Trophoblast cell (in vitro differentiated cells and primary cell): ENCODE results near the gene MARCHF4.

Source experiments
- DNase-seq, 2 donors: peaks; one replicate each; pipeline ENCODE4 v3.0.0-alpha.2; 2016
- H2AFZ ChIP-seq: 2 replicates; pipeline ENCODE4 v1.6.1; 2013; ENCODE audit warnings: low read length, moderate library complexity, mild to moderate bottlenecking; ENCODE audit not compliant: insufficient read depth, poor library complexity
- H2AK5ac ChIP-seq: 2 replicates; pipeline ENCODE4 v1.6.1; 2013; ENCODE audit warnings: mild to moderate bottlenecking, low read length
- H2BK120ac ChIP-seq: 2 replicates; pipeline ENCODE4 v1.6.1; 2013; ENCODE audit warnings: low read length, mild to moderate bottlenecking, moderate library complexity; ENCODE audit not compliant: insufficient read depth, poor library complexity
- H2BK12ac ChIP-seq: 2 replicates; pipeline ENCODE4 v1.6.1; 2013; ENCODE audit warnings: mild to moderate bottlenecking, low read length, moderate library complexity
- H2BK5ac ChIP-seq: 2 replicates; pipeline ENCODE4 v1.6.1; 2013; ENCODE audit warnings: low read length, low read depth, moderate library complexity, mild to moderate bottlenecking; ENCODE audit not compliant: poor library complexity
- H3K14ac ChIP-seq: 2 replicates; pipeline ENCODE4 v1.6.1; 2013; ENCODE audit warnings: mild to moderate bottlenecking, low read length
- H3K18ac ChIP-seq: 2 replicates; pipeline ENCODE4 v1.6.1; 2013; ENCODE audit warnings: mild to moderate bottlenecking, low read length
- H3K23ac ChIP-seq: 2 replicates; pipeline ENCODE4 v1.6.1; 2013; ENCODE audit warnings: low read length
- H3K27ac ChIP-seq: 2 replicates; pipeline ENCODE4 v1.5.1; 2013; ENCODE audit warnings: low read depth, mild to moderate bottlenecking, inconsistent platforms, low read length, moderate library complexity
- H3K27me3 ChIP-seq: 2 replicates; pipeline ENCODE4 v1.6.1; 2013; ENCODE audit warnings: inconsistent platforms, mild to moderate bottlenecking, low read length, moderate library complexity; ENCODE audit not compliant: insufficient read depth
- H3K36me3 ChIP-seq, 2 experiments: 1 replicate in 1 of 2; 2 replicates in 1 of 2; pipeline ENCODE4 v1.6.1; 2013; ENCODE audit warnings: low read length in 2 of 2, mild to moderate bottlenecking in 2 of 2, moderate library complexity in 1 of 2; ENCODE audit not compliant: insufficient read depth in 2 of 2, control insufficient read depth in 1 of 2
- H3K4ac ChIP-seq: 2 replicates; pipeline ENCODE4 v1.6.1; 2013; ENCODE audit warnings: low read depth, mild to moderate bottlenecking, low read length, moderate library complexity
- H3K4me1 ChIP-seq, 2 experiments: 1 replicate in 1 of 2; 2 replicates in 1 of 2; pipeline ENCODE4 v1.6.1; 2013; ENCODE audit warnings: low read length in 2 of 2, mild to moderate bottlenecking in 2 of 2, moderate library complexity in 1 of 2; ENCODE audit not compliant: insufficient read depth in 2 of 2, control insufficient read depth in 1 of 2
- H3K4me2 ChIP-seq: 2 replicates; pipeline ENCODE4 v1.6.1; 2013; ENCODE audit warnings: inconsistent platforms, mild to moderate bottlenecking, low read length, moderate library complexity
- H3K4me3 ChIP-seq: 2 replicates; pipeline ENCODE4 v1.5.1; 2013; ENCODE audit warnings: mild to moderate bottlenecking, low read depth, low read length, inconsistent platforms
- H3K79me1 ChIP-seq: one replicate; pipeline ENCODE4 v1.6.1; 2013; ENCODE audit warnings: low read length
- H3K79me2 ChIP-seq: 2 replicates; pipeline ENCODE4 v1.6.1; 2013; ENCODE audit warnings: low read length, mild to moderate bottlenecking; ENCODE audit not compliant: control insufficient read depth, insufficient read depth, poor library complexity
- H3K9ac ChIP-seq: 2 replicates; pipeline ENCODE4 v1.6.1; 2013; ENCODE audit warnings: mild to moderate bottlenecking, low read length
- H3K9me3 ChIP-seq: 2 replicates; pipeline ENCODE4 v1.6.1; 2013; ENCODE audit warnings: low read depth, mild to moderate bottlenecking, control low read depth, inconsistent platforms, low read length; ENCODE audit not compliant: insufficient read depth
- H4K12ac ChIP-seq: 2 replicates; pipeline ENCODE4 v1.6.1; 2013; ENCODE audit warnings: low read depth, mild to moderate bottlenecking, low read length, moderate library complexity
- H4K8ac ChIP-seq: 2 replicates; pipeline ENCODE4 v1.6.1; 2013; ENCODE audit warnings: low read depth, mild to moderate bottlenecking, low read length, moderate library complexity
- H4K91ac ChIP-seq: one replicate; pipeline ENCODE4 v1.6.1; 2013; ENCODE audit warnings: low read depth, mild to moderate bottlenecking, low read length, moderate library complexity
- WGBS: extraction: QIAGEN DNeasy Blood & Tissue Kit; methylation state at CpG from one replicate; pipeline ENCODE4 v1.1.7; 2013; ENCODE audit warnings: missing lambda C conversion rate; ENCODE audit not compliant: insufficient read length, insufficient coverage; ENCODE audit errors: extremely low coverage; 5-methylcytosine and 5-hydroxymethylcytosine counted together

Gene MARCHF4

GRCh38 chr2:216415541-216415940, 43.3 kb upstream of the MARCHF4 start:
- Histone ChIP-seq H3K79me2 (peaks cover 4% of the 10 kb centered on the region), H2BK12ac (no peak overlapping the region), H3K27ac (no peak overlapping the region), H3K9ac (no peak overlapping the region), H2BK5ac (no peak overlapping the region), H3K4me3 (no peak overlapping the region), H3K36me3 (peaks cover 13 to 26% of the 10 kb centered on the region in 2 experiments), H3K4me1 (no peaks in the 10 kb centered on the region), H4K12ac (no peak overlapping the region), H3K27me3 (no peaks in the 10 kb centered on the region), H3K23ac (no peak overlapping the region), H2BK120ac (no peak overlapping the region), H4K91ac (no peak overlapping the region), H3K4ac (no peak overlapping the region), H3K4me2 (no peak overlapping the region), H3K9me3 (no peaks in the 10 kb centered on the region), H3K18ac (no peak overlapping the region), H4K8ac (no peak overlapping the region), H2AK5ac (no peak overlapping the region), H3K79me1 (peaks cover 3% of the 10 kb centered on the region), H2AFZ (no peak overlapping the region), H3K14ac (no peak overlapping the region)
- no CpG with 5 or more reads among the region's 3 CpGs for WGBS
- no peak for DNase-seq

- Histone ChIP-seq H3K9ac (no peak overlapping the region), H3K27ac (no peak overlapping the region), H2AK5ac (no peak overlapping the region), H4K91ac (no peak overlapping the region), H3K18ac (no peak overlapping the region), H3K36me3 (peaks cover 10 to 22% of the 10 kb centered on the region in 2 experiments), H4K8ac (no peak overlapping the region), H3K4me3 (no peak overlapping the region), H3K4me2 (no peak overlapping the region), H2BK12ac (no peak overlapping the region), H3K9me3 (no peaks in the 10 kb centered on the region), H3K23ac (no peak overlapping the region), H3K79me2 (peaks cover 4% of the 10 kb centered on the region), H2BK120ac (no peak overlapping the region), H3K4me1 (no peaks in the 10 kb centered on the region), H3K27me3 (no peaks in the 10 kb centered on the region), H3K4ac (no peak overlapping the region), H3K14ac (no peak overlapping the region), H2AFZ (no peak overlapping the region), H3K79me1 (peaks cover 3% of the 10 kb centered on the region), H4K12ac (no peak overlapping the region), H2BK5ac (no peak overlapping the region)
- WGBS, result no CpG with 5 or more reads among the region's 3 CpGs
- DNase-seq, result no peak
These were observed 42.6 kb upstream of the MARCHF4 start for GRCh38 chr2:216414772-216415319.

- Histone ChIP-seq H3K14ac (no peak overlapping the region), H4K12ac (no peak overlapping the region), H2AK5ac (no peak overlapping the region), H3K4me3 (no peak overlapping the region), H3K4ac (no peak overlapping the region), H3K4me1 (no peaks in the 10 kb centered on the region), H4K91ac (no peak overlapping the region), H2BK120ac (no peak overlapping the region), H3K18ac (no peak overlapping the region), H3K79me1 (peaks cover 3% of the 10 kb centered on the region), H2BK5ac (no peak overlapping the region), H2AFZ (no peak overlapping the region), H3K27ac (no peak overlapping the region), H3K4me2 (no peak overlapping the region), H4K8ac (no peak overlapping the region), H3K79me2 (peaks cover 4% of the 10 kb centered on the region), H3K23ac (no peak overlapping the region), H3K36me3 (peaks cover 8 to 20% of the 10 kb centered on the region in 2 experiments), H3K9ac (no peak overlapping the region), H3K27me3 (no peaks in the 10 kb centered on the region), H3K9me3 (no peaks in the 10 kb centered on the region), H2BK12ac (no peak overlapping the region)
- no CpG with 5 or more reads among the region's 5 CpGs for WGBS
- DNase-seq, result no peak
These were observed 41.6 kb upstream of the MARCHF4 start for GRCh38 chr2:216413882-216414281.

GRCh38 chr2:216412022-216412999, 40.0 kb upstream of the MARCHF4 start, which contains the start of gene SMARCAL1:
SMARCAL1 (plus strand) TSS chr2:216412484; CDS start chr2:216414705, 2,221 bp downstream.
- Histone ChIP-seq H3K9me3 (no peaks in the 10 kb centered on the region), H3K18ac (peak within 1 kb of the TSS; percentile 100), H3K79me1 (peaks cover 3% of the 10 kb centered on the region), H3K9ac (peak within 1 kb of the TSS; percentile 59), H4K91ac (peak within 1 kb of the TSS; percentile 97), H2BK5ac (peak within 1 kb of the TSS; percentile 99), H3K79me2 (peaks cover 4% of the 10 kb centered on the region), H3K4me2 (peak within 1 kb of the TSS; percentile 85), H3K23ac (no peak within 1 kb of the TSS), H4K8ac (peak within 1 kb of the TSS; percentile 99), H2BK12ac (no peak within 1 kb of the TSS), H3K27ac (peak within 1 kb of the TSS; percentile 60), H3K36me3 (peaks cover 8 to 20% of the 10 kb centered on the region in 2 experiments), H3K14ac (peak within 1 kb of the TSS; percentile 99), H2AFZ (peak within 1 kb of the TSS; percentile 99), H3K4ac (peak within 1 kb of the TSS; percentile 92), H3K4me1 (no peaks in the 10 kb centered on the region), H3K4me3 (peak within 1 kb of the TSS; percentile 82), H2AK5ac (no peak within 1 kb of the TSS), H2BK120ac (peak within 1 kb of the TSS; percentile 84), H3K27me3 (no peaks in the 10 kb centered on the region), H4K12ac (peak within 1 kb of the TSS; percentile 100)
- DNase-seq, result peak; percentile 99 to 100
- no CpG with 5 or more reads among the region's 56 CpGs for WGBS
